ENCODE measurements around the gene E2F4.

E2F4 gene

GRCh38 chr16:67186550-67186950, 5.4 kb upstream of the E2F4 start:
- DNase-seq (ENCODE audit: low read depth, low spot score), result no peak
- in situ Hi-C loops (cut with HindIII; ENCODE audit: low sequenced_read_pairs), result no loop called here
- no peak overlapping the region for H3K4me3 ChIP-seq (ENCODE audit: low read depth, low read length)
- TF ChIP-seq CTCF (IDR thresholded peaks at IDR 0.05; ENCODE audit: low read depth, low read length), result no peak

GRCh38 chr16:67187175-67187890, 4.6 kb upstream of the E2F4 start:
- in situ Hi-C loops (cut with HindIII; ENCODE audit: low sequenced_read_pairs), result no loop called here
- no peak for DNase-seq (ENCODE audit: low read depth, low spot score)
- H3K4me3 ChIP-seq (ENCODE audit: low read depth, low read length), result no peak overlapping the region
- no peak for TF ChIP-seq CTCF (IDR thresholded peaks at IDR 0.05; ENCODE audit: low read depth, low read length)

- in situ Hi-C loops (cut with HindIII; ENCODE audit: low sequenced_read_pairs), result no loop called here
- no peak overlapping the region for H3K4me3 ChIP-seq (ENCODE audit: low read depth, low read length)
- no peak for TF ChIP-seq CTCF (IDR thresholded peaks at IDR 0.05; ENCODE audit: low read depth, low read length)
- DNase-seq (ENCODE audit: low read depth, low spot score), result no peak
Observed at GRCh38 chr16:67188323-67188722, 3.6 kb upstream of the E2F4 start.

GRCh38 chr16:67188798-67189197, 3.2 kb upstream of the E2F4 start:
- TF ChIP-seq CTCF (IDR thresholded peaks at IDR 0.05; ENCODE audit: low read depth, low read length), result no peak
- in situ Hi-C loops (cut with HindIII; ENCODE audit: low sequenced_read_pairs), result no loop called here

GRCh38 chr16:67190041-67190440, 1.9 kb upstream of the E2F4 start, which contains the start of gene EXOC3L1:
Gene EXOC3L1 (minus strand): TSS chr16:67190136. CDS start chr16:67189676, 460 bp downstream.
- TF ChIP-seq CTCF (IDR thresholded peaks at IDR 0.05; ENCODE audit: low read depth, low read length), result no peak
- DNase-seq (ENCODE audit: low read depth, low spot score), result no peak
- no peak within 1 kb of the TSS for H3K4me3 ChIP-seq (ENCODE audit: low read depth, low read length)
- in situ Hi-C loops (cut with HindIII; ENCODE audit: low sequenced_read_pairs), result no loop called here

More at GRCh38 chr16:67188798-67189197, 3.2 kb upstream of the E2F4 start:
- no peak for DNase-seq (ENCODE audit: low read depth, low spot score)
- no peak overlapping the region for H3K4me3 ChIP-seq (ENCODE audit: low read depth, low read length)

GRCh38 chr16:67190448-67191399, 1.2 kb upstream of the E2F4 start:
- in situ Hi-C loops (cut with HindIII; ENCODE audit: low sequenced_read_pairs), result no loop called here

More at GRCh38 chr16:67190448-67191399, 1.2 kb upstream of the E2F4 start:
- no peak for DNase-seq (ENCODE audit: low read depth, low spot score)
- no peak overlapping the region for H3K4me3 ChIP-seq (ENCODE audit: low read depth, low read length)
- no peak for TF ChIP-seq CTCF (IDR thresholded peaks at IDR 0.05; ENCODE audit: low read depth, low read length)

All from astrocyte of the spinal cord (primary cell).